Small intestine (tissue), 7 donors: ENCODE measurements around the gene IGF1R. TPM values are rescaled to one million over a fixed set of nuclear protein-coding genes. Genes with fewer than 3 reads are reported as not detected.

ENCODE experiments used
- DNase-seq, 2 donors: peaks; one replicate each; pipeline versions ENCODE4 v3.0.0 to v3.0.0-alpha.2; 2013
- FAIRE-seq: peaks from 2 replicates; lab custom pipeline; 2012; peaks lifted over from hg19 to GRCh38; lab: Jason Lieb, UNC
- H3K27ac ChIP-seq, 3 donors: one replicate each; pipeline ENCODE4 v1.5.1; 2013; ENCODE audit warnings: low read length in 2 of 3, mild to moderate bottlenecking in 2 of 3, control low read depth in 1 of 3, inconsistent platforms in 1 of 3, low read depth in 1 of 3, moderate library complexity in 1 of 3
- H3K27me3 ChIP-seq, 3 donors: one replicate each; pipeline ENCODE4 v1.6.1; 2013; ENCODE audit warnings: low read length in 3 of 3, inconsistent platforms in 1 of 3; ENCODE audit not compliant: control insufficient read depth in 3 of 3, insufficient read depth in 3 of 3
- H3K36me3 ChIP-seq, 3 donors: one replicate each; pipeline ENCODE4 v1.6.1; 2013; ENCODE audit warnings: low read length in 3 of 3, inconsistent platforms in 1 of 3, low read depth in 1 of 3, mild to moderate bottlenecking in 1 of 3, moderate library complexity in 1 of 3; ENCODE audit not compliant: control insufficient read depth in 3 of 3, insufficient read depth in 2 of 3
- H3K4me1 ChIP-seq, 3 donors: one replicate each; pipeline ENCODE4 v1.6.1; 2013; ENCODE audit warnings: low read length in 2 of 3, inconsistent platforms in 1 of 3, low read depth in 1 of 3, mild to moderate bottlenecking in 1 of 3, moderate library complexity in 1 of 3; ENCODE audit not compliant: control insufficient read depth in 3 of 3, insufficient read depth in 2 of 3
- H3K4me3 ChIP-seq, 3 donors: one replicate each; pipeline ENCODE4 v1.5.1; 2013; ENCODE audit warnings: low read length in 3 of 3, control low read depth in 1 of 3, inconsistent platforms in 1 of 3, low read depth in 1 of 3, mild to moderate bottlenecking in 1 of 3, moderate library complexity in 1 of 3
- H3K9me3 ChIP-seq, 2 donors: one replicate each; pipeline ENCODE4 v1.6.1; 2013; ENCODE audit warnings: low read depth in 1 of 2, low read length in 1 of 2; ENCODE audit not compliant: control insufficient read depth in 2 of 2, insufficient read depth in 1 of 2
- WGBS, 3 donors: extraction: QIAGEN DNeasy Blood & Tissue Kit; methylation state at CpG; one replicate each; pipeline ENCODE4 v1.1.7; 2013; 5-methylcytosine and 5-hydroxymethylcytosine counted together
- polyA plus RNA-seq, 4 donors: library from polyadenylated mRNA; stranded (reverse) in 3 of 4; unstranded in 1 of 4; fragments of 200-250 nt in 3 of 4; fragments of 120-200 nt in 1 of 4; gene quantifications; one replicate each; pipeline versions ENCODE4 v1.2.1 to v1.2.3, GENCODE V29; 2013
- donor health status: healthy with polysubstance abuse.
- donor health status: control.
- donor health status: control.
- donor health status: Bipolar disorder and iron deficiency.
- donor health status: healthy.

The IGF1R gene
- polyA plus RNA-seq, 4 donors, result 0.54 to 27.9 (median 3.8) TPM

DNA sequence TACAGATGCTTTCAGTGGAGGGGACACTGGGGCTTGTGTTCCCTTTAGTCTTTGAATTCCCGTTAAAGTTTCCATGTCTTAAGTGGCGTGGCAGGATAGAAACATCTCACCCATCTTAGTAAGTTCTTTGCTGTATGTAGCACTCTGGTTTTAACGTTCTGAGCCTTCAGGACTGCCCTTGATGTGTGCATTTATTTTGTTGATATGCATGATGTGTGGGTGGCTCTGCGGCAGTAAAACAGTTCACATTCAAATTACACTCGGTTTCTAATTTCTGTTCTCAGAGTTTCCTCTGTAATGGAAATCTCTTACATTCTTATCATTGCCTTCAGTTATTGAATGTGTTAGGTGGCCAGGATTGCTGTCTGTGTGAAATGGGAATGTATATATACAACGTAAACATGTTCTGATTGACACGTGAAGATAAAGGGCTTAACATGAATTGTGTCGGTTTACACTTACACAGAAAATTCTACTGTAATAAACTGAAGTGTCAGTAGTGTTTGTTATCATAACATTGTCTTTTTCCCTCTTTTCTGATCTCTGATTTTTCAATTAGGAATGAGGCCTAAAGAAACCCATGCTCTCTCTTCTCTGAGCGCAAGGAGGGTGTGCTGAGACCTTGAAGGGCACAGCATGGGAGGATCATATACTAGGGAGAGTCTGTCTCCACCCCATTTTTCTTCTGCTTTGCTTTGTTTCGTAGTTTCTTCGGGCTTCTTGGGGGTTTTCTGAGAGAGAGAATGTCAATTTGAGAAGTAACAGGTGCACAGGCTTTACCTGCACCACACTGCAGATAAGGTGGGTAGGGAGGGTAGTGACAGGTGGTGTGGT lies 51.5 kb downstream of the IGF1R start:
- no peak for FAIRE-seq
- no peaks in the 10 kb centered on the region for H3K27me3 ChIP-seq

DNA sequence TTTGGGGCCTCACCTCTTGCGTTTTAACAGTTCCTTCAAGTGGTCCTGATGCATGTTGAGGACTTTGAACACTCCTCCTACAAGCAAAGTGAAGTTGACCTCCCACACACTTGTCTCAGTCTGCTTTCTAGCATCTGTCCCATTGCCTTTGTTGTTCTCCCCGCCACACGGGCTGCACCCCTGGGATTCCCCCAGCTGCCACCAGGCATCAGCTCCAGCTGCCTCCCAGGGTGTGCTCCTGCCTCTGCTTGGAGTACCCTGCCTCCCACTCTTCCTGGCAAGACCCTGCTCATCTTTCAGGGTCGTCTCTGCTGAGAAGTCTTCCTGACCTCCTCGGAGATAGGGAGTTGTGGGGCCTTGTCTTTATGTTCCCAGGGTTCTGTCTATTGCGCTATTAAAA lies 52.2 kb downstream of the IGF1R start:
- no peak for FAIRE-seq
- 40 to 56% (median 53%) methylated on average over 6 of the region's 6 CpGs for WGBS, 3 donors
- no peaks in the 10 kb centered on the region for H3K27me3 ChIP-seq
- no peaks in the 10 kb centered on the region for H3K9me3 ChIP-seq
- no peaks in the 10 kb centered on the region for H3K36me3 ChIP-seq
- no peak overlapping the region for H3K4me3 ChIP-seq
- DNase-seq, result no peak
- H3K27ac ChIP-seq, result no peak overlapping the region
- peaks cover 2 to 8% (median 6%) of the 10 kb centered on the region in 3 donors for H3K4me1 ChIP-seq

More for the DNA sequence above, 51.5 kb downstream of the IGF1R start:
- WGBS, 3 donors, result 36 to 52% (median 38%) methylated on average over 11 of the region's 11 CpGs
- Histone ChIP-seq H3K36me3 (no peaks in the 10 kb centered on the region), H3K9me3 (no peaks in the 10 kb centered on the region), H3K4me3 (no peak overlapping the region), H3K27ac (no peak overlapping the region), H3K4me1 (peaks cover 2 to 8% (median 6%) of the 10 kb centered on the region in 3 donors)
- no peak for DNase-seq

DNA sequence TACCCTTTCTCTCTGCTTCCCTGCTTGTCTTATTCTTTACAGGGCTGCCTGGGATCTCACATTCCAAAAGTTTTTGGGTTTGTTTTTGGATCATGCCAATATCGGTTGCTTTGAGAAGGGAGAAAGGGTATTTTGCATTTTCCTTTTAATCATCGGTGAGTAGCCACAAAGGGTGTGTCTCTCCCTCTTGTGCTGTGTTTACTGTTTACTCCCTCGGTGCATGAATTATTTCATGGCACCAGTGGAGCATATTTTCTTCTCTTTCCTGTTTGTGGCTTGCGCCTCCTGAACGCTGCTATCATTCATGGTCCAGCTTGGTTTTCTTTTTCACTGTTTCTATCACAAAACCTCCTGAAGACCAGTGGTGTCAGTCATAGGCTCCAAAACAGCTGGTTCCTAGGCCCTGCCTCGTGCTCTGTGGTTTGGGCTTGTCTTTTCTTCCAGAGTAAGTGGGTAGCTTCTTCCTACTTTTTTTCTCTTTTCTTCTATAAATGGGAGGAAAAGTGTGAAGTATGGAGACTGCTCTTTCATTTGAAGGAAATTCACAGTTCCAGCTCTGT lies 54.9 kb downstream of the IGF1R start:
- H3K9me3 ChIP-seq, result no peaks in the 10 kb centered on the region
- peaks cover 2 to 8% (median 6%) of the 10 kb centered on the region in 3 donors for H3K4me1 ChIP-seq
- no peak overlapping the region for H3K27ac ChIP-seq
- H3K36me3 ChIP-seq, result peaks cover 0 to 15% (median 0%) of the 10 kb centered on the region in 3 donors
- FAIRE-seq (no peak), DNase-seq (no peak)
- H3K27me3 ChIP-seq, result no peaks in the 10 kb centered on the region
- H3K4me3 ChIP-seq, result no peak overlapping the region
- 48 to 68% (median 56%) methylated on average over 6 of the region's 6 CpGs for WGBS, 3 donors

DNA sequence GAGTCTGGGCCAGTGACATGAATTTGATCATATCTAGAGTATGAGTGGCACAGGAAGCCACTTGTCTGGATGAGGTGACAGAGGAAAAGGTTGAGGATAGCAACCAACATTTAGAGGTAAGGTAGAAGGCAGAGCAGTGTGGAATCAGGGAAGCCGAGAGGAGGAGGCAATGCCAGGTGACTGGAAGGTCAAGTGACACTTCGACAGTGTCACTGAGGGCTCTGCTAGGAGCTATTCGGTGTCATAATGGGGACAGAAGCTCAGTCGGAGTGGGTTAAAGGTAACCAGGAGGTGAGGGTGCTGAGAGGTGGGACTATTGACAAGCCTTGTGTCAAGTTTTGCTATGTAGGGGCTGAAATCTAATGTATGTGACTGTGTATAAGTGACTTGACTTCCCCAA lies 56.7 kb downstream of the IGF1R start:
- Histone ChIP-seq H3K27ac (no peak overlapping the region), H3K27me3 (no peaks in the 10 kb centered on the region), H3K4me3 (no peak overlapping the region), H3K4me1 (peaks cover 0 to 2% (median 0%) of the 10 kb centered on the region in 3 donors), H3K36me3 (peaks cover 0 to 20% (median 0%) of the 10 kb centered on the region in 3 donors), H3K9me3 (no peaks in the 10 kb centered on the region)
- 86 to 94% (median 93%) methylated on average over 4 of the region's 4 CpGs for WGBS, 3 donors
- no peak for DNase-seq
- no peak for FAIRE-seq

DNA sequence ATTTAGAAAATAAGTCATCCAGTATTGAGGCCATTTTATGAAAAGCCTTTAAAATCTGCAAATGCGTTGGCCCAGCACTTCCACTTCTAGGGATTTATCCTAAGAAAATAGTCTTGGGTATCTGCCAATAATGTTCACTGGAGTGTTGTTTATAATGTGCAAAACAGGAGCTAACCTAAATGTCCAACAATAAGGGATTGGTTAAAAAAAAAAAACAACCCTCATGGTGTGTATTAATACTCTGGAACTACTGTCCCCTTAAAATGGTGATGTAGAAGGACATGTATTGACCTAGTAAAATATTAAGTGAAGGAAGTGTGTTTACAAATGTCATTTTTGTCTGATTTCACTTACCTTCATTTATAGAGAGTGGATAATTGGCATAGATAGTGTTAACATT lies 58.0 kb downstream of the IGF1R start:
- Histone ChIP-seq H3K27ac (no peak overlapping the region), H3K4me1 (no peaks in the 10 kb centered on the region), H3K9me3 (peaks cover 0 to 6% of the 10 kb centered on the region in 2 donors), H3K4me3 (no peak overlapping the region), H3K27me3 (no peaks in the 10 kb centered on the region), H3K36me3 (peaks cover 0 to 27% (median 0%) of the 10 kb centered on the region in 3 donors)
- FAIRE-seq (no peak), DNase-seq (no peak)
- 74 to 91% (median 87%) methylated on average over 1 of the region's 1 CpG for WGBS, 3 donors

DNA sequence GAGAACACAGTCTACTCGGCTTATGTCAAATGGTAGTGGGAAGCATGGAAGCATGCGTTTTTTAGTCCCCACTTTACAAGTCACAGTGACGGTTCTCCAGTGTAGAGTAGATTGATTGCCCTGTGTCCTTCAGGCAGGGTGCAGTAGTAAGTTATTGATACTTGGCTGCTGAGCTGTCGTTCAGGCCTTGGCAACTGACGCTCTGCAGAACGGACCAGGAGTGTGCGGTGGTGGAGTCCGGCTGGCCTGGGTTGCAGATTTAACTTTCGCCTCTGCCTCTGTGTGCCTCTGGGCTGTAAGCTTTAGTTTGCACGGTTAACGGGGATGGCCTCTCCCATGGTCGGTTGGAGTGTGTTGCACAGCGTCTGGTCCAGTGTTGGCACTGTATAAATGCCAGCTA lies 58.6 kb downstream of the IGF1R start:
- Histone ChIP-seq H3K4me1 (no peaks in the 10 kb centered on the region), H3K27ac (no peak overlapping the region), H3K36me3 (peaks cover 0 to 31% (median 0%) of the 10 kb centered on the region in 3 donors), H3K4me3 (no peak overlapping the region), H3K9me3 (peaks cover 0 to 12% of the 10 kb centered on the region in 2 donors), H3K27me3 (no peaks in the 10 kb centered on the region)
- DNase-seq, result no peak
- 87 to 92% (median 92%) methylated on average over 13 of the region's 13 CpGs for WGBS, 3 donors
- no peak for FAIRE-seq

DNA sequence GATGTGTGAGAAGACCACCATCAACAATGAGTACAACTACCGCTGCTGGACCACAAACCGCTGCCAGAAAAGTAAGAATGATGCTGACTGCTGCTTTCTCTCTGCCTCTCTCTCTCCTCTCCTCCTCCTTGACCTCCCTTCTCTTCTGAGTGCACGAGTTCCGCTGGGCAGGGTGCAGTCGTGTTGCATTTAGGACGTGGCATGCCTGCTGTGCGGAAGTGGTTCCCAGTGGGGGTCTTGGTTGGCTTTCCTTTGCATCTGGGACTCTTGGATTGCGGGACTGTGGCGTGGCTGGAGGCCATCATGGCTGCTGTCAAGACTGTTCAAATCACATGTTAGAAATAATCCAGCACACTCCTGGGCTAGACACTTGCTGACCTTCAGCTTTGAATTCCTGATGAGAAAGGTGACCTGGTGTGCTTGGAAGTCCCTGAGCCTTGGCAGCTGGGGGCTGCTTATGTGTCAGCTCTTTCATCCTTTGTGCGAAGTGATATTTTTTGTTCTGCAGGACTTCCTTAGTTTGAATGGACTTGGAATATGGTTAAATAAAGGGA lies 59.8 kb downstream of the IGF1R start:
- DNase-seq (no peak), FAIRE-seq (no peak)
- H3K4me1 ChIP-seq, result no peaks in the 10 kb centered on the region
- WGBS, 3 donors, result 92 to 94% (median 92%) methylated on average over 10 of the region's 10 CpGs
- H3K4me3 ChIP-seq, result no peak overlapping the region
- peaks cover 0 to 31% (median 0%) of the 10 kb centered on the region in 3 donors for H3K36me3 ChIP-seq
- H3K9me3 ChIP-seq, result peaks cover 0 to 15% of the 10 kb centered on the region in 2 donors
- H3K27ac ChIP-seq, result no peak overlapping the region
- H3K27me3 ChIP-seq, result no peaks in the 10 kb centered on the region

DNA sequence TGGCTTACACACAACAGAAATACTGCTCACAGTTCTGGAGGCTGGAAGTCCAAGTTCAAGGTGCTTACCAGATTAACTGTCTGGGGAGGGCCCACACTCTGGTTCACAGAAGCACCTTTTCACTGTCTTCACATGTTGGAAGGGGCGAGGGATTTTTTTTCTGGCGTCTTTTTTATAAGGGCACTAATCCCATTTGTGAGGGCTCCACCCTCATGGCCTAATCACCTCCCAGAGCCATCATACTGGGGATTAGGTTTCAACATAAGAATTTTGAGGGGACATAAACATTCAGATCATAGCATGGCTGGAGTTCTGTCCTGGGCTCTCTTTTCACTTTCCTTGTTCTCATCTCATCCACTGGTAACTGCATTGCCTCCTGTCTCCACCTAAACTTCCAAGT lies 63.5 kb downstream of the IGF1R start:
- no peak overlapping the region for H3K4me3 ChIP-seq
- no peak for FAIRE-seq
- peaks cover 0 to 2% (median 0%) of the 10 kb centered on the region in 3 donors for H3K4me1 ChIP-seq
- no peak overlapping the region for H3K27ac ChIP-seq
- no peaks in the 10 kb centered on the region for H3K27me3 ChIP-seq
- H3K36me3 ChIP-seq, result peaks cover 0 to 33% (median 0%) of the 10 kb centered on the region in 3 donors
- peaks cover 0 to 15% of the 10 kb centered on the region in 2 donors for H3K9me3 ChIP-seq
- WGBS, 3 donors, result 95 to 98% (median 95%) methylated on average over 2 of the region's 2 CpGs
- DNase-seq, result no peak
